GM19193 (cell line): Measurements from ENCODE around the gene PTPN1.

Experiments
- POLR2A ChIP-seq: IDR thresholded peaks from 4 replicates; pipeline ENCODE4 v1.6.1; 2011; ENCODE audit not compliant: insufficient read depth, insufficient read length; ENCODE audit errors: extremely low read depth

PTPN1 gene

DNA sequence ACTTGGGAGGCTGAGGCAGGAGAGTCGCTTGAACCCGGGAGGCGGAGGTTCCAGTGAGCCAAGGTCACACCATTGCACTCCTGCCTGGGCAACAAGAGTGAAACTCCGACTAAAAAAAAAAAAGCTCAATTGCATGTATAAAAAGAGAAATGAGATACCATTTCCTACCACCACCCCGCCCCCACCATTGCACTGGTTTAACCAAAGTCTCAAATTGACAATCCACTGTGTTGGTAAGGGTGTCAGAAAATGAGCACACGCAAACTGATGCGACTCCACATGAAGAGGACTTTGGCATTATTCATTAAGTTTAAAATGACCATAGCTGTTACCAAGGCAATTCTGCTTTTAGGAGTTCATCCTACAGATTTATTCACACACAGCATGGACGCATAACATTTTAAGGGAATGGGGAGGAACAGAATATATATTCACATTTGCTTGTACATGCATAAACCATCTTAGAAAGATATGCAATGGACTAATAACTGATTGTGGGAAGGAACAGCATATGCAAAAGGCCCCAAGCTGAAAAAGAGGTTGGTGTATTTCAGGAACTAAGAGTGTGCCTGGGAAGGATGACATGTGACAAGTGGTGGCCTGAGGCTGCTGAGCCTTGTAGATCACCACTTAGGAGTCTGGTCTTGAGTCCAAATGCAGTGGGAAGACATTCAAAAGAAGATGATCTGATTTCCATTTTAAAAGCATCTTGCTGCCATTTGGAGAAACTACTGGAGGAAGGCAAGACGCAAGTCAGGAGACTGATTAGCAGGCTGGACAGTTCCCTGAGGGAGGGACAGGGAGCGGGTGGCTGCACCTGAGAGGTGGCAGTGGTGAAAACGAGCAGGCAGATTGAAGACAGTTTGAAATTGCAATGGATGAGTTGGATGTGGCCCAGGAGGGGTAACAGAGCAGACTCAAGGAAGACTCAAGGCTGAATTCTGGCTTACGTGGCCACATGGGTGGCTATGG is 37.2 kb upstream of the PTPN1 start:
- no peak for TF ChIP-seq POLR2A

DNA sequence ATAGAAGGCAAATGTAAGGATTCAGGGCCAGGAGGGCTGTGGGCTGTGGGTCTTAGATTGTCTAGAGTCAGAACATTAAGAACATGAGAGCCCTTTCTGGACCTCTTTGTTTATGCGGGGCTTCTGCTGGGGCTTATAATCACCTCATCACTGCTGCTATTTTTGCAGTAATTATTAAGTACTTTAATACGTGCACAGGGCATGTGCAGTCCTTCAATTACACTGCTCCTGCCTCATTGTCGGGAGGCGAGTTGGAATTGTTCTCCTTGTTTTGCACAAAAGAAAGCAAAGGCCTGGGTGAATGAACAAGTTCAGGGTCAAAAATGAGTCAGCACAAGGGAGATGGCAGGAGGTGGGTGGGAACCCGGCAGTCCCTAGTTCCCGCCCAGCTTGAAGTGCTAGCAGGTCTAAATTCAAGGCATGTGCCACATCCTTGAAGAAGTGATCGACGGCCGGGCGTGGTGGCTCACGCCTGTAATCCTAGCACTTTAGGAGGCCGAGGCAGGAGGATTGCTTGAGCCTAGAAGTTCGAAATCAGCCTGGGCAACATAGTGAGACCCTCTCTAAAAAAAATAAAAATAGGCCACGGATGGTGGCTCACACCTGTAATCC is 34.4 kb upstream of the PTPN1 start:
- no peak for TF ChIP-seq POLR2A

DNA sequence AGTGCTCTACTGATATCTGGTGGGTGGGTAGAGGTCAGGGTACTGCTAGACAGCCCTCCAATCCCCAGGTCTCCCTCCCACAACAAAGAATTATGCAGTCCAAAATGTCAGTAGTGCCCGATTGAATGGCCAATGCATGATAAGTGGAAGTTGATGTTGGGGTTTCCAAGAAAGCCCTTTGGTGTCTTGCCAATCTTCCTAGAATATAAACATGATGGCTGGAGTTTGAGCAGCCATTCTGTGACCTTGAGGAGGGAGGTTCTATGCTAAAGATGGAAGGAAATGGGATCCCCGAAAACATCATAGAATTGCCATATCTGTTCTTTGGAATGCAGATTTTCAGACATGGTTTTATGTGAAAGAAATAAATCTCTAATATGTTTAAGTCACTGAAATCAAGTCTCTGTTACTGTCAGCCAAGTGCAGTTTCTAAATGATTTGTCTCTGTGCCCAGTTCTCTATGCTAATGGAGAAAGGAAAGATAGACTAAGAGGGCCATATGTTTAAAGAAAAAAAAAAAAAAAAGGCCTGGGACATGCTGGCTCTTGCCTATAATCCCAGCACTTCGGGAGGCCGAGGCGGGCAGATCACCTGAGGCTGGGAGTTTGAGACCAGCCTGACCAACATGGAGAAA is 32.8 kb upstream of the PTPN1 start:
- no peak for TF ChIP-seq POLR2A

DNA sequence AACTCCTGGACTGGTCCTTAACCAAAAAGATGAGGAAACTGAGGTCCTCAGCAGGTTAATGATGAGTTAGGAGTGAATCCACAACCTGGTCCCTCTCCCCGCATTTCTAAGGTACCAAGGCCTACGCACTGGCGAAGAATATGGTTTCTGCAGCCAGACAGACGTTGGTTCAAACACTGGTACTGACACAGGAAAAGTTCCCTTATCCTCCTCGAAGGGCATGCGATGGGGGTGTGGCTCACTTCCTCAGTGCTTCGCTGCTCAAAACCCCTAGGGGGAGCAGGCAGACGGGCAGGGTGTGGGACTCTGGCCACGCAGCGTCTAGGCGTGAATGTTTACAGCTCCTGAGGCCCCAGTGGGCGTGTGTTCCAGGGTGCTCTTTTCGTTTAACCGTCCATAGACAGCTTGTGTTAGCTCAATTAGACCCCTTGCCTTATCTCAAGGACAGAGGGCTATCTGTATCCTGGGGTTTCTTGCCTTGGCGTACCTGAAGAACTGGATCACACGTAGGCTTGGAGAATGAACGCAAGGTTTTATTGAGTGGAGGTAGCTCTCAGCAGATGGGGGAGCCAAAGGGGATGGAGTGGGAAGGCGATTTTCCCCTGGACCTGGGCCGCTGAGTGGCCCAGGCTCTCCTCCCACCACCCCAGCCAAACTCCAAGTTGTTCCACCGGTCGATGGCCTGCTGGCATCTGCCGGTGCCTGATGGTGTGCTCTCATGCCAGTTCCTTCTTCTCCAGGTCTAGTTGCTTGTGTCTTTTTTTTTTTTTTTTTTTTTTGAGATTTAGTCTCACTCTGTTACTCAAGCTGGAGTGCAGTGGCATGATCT is 31.8 kb upstream of the PTPN1 start:
- TF ChIP-seq POLR2A = no peak

DNA sequence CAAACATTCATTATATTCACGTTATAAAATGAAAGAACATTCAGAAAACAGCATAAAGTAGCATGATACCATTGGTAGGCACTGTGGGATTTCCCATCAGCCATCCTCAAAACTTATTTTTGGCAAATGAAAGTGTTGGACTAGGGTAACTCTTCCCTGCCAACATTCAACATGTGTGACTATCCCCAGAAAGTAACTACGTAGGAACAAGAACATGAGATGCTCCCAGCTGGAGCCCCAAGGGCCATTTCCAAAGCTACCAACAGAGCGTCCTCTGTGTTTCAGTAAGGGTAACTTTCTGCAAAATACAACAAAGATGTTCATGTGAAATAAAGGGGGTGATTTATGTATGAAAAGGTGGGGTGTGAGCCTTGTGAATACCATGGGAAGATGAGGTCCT is 28.4 kb upstream of the PTPN1 start:
- TF ChIP-seq POLR2A = no peak

DNA sequence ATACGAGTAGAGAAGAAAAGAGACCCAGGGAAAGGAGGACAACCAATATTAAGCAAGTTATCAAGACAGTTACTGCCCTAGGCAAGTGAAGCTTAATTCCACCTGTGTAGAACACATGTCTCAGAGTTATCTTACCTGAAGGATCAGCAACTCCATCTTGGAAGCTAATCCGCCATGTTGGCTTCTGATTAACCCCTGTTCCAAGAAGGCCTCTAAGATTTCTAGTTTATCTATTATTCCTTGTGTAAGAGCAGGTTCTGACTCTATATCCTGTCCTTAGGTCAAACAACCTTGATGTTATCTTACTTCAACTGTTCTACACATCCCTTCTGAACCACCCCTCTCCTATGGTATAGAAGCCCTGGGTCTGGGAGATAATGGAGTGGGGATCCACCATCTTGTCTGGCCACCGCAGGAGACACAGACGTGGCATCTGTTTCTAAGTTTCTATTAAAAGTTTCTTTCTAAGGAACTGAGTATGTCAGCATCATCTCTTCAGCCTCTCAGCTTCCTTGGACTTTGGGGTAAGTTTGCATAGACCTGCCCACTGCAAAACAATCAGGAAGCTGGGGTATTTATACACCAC is 27.7 kb upstream of the PTPN1 start:
- no peak for TF ChIP-seq POLR2A

DNA sequence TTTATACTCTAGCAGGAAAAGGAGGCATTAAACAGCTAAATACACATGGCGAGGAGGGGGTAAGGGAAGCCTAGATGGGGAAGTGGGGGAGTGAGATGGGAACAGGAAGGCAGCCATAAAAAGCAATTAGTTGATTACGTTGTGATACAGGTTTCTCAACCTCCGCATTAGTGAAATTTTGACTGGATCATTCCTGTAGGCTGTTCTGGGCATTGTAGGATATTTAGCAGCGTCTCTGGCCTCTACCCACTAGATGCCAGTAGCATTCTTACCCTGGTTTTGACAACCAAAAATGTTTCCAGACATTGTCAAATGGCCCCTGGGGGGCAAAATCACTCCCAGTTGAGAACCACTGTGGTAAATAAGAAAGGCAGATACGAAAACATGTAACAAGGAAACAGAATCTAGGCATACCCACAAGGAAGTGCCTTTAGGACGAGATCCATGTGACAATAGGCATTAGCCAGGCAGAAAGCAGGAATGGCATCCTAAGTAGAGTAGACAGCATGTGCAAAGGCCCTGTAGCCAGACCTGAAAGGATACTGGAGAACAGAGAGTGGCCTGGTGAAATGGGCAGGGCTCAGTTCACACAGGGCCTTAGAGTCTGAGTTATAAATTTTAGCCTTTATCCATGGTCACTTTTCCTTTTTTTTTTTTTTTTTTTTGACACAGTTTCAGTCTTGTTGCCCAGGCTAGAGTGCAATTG is 25.8 kb upstream of the PTPN1 start:
- TF ChIP-seq POLR2A = no peak

DNA sequence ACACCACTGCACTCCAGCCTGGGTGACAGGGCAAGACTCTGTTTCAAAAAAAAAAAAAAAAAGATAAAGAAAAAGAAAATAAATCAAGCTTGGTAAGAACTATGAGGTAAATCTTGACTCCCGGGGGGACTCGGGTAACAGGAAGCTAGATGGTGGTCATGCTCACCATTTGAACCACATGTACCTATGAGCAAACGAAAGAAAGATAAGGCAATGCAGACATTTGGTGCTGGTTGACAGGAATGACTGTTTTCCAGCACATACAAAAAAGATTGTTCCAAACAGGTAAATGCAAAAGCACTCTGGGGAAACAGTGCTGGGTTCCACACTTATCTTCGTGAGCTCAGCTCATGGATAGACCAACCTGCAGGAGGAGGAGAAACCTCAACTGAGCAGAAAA is 22.8 kb upstream of the PTPN1 start:
- TF ChIP-seq POLR2A = no peak

DNA sequence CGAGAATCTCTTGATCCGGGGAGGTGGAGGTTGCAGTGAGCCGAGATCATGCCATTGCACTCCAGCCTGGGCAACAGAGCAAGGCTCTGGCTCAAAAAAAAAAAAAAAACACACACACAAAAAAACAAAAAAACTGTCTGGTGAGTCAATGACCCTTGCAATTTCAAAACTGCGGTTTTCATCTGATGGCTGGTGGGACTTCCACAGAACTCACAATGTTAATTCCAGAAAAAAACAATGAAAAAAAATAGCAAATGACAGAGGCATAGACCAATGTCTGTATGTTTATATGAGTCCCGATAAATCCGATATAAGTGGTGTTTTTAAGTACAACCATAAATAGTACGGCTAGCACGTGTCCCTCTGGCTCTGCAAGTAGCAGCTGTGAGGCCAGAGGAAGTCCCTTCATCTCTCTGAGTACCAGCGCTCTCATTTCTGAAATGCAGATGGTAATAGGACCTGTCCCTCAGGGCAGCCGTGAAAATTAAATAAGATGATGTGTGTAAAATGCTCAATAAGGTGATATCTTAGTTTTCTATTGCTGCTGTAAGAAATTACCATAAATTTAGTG is 21.9 kb upstream of the PTPN1 start:
- TF ChIP-seq POLR2A = no peak

DNA sequence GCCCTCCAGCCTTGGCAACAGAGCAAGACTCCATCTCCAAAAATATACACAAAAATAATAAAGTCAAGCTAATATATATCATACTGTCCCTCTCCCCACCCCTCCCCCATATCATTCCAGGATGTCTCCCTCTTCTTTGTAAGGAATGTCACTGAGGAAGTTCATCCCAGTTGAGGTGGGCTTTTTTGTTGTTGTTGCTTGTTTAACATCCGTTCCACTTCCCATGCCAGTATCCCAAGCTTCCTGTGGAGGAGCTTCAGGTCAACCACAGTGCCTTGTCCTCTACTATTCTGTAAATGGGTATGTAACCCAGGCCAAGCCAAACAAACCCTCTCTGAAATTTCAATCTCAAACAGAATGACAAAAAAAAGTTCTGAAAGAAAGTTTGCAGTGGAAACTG is 19.0 kb upstream of the PTPN1 start:
- TF ChIP-seq POLR2A = no peak

DNA sequence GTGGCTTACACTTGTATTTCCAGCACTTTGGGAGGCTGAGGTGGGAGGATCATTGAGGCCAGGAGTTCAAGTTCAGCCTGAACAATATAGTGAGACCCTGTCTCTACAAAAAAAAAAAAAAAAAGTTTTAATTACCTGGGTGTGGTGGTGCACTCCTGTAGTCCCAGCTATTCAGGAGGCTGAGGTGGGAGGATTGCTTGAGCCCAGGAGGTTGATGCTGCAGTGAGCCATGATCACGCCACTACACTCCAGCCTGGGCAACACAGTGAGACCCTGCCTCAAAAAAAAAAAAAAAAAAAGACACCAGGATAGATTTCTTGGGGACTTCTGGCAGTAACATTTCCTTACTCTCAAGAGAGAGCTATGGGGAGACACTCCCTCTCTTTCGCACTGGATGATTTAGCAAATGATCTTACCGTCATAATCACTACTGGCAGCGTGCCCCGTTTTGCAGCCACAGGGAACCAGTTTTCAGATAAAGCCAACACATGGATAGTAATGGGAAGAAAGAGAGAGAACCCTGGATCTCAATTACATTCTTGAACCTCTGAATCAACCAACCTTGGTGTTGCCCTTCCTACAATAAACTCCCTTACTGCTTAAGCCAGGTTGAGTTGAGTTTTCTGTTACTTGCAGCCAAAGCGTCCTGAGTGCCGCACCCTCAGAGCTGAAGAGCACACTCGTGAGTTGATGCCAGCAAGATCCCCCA is 18.1 kb upstream of the PTPN1 start:
- TF ChIP-seq POLR2A = no peak

DNA sequence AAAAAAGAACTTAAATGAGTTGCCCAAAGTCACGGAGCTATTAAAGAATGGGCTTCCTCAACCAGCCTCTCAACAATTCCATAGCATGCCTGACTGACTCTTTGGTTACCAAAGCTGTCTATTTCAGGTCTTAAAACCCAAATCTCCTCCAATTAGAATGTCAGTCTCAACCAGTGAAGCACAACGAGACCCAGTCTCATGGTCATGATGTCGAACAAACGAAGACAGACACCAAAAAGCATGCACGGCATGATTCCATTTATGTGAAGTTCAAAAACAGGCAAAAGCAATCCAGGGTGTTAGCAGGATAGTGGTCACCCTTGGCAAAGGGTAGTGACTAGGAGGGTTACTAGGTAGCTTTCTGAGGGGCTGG is 16.3 kb upstream of the PTPN1 start:
- TF ChIP-seq POLR2A = no peak

DNA sequence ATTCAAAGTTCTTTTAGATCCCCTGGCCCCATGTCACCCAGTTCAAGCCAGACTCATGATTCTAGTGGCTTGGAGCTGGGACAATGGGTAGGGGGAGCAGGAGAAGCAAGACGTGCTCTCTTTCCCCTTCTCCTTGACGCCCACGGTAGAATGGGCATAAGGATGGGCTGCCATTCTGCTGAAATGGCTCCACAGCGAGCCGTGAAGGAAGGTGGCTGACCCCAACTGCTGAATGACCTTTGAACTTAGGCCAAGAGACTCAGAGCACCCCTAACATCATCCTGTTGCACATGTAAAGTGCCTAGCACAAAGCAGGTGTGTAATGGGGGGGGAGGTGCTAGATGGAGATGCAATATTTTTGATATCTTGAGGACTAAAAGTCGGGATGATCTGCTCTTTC is 15.8 kb upstream of the PTPN1 start:
- TF ChIP-seq POLR2A = no peak
